K562 (cell line): Measurements from ENCODE around the gene C2orf92. TPM values are rescaled to one million over a fixed set of nuclear protein-coding genes. Genes with fewer than 3 reads are reported as not detected.

Source experiments
- ATAC-seq: fragments of 200-7000 bp; cut with Tn5 transposase; 3 replicates; pipeline ENCODE4 v1.9.1; 2020; ENCODE audit warnings: moderate library complexity
- BruUV-seq: library from RNA; stranded (reverse); fragments of 400-500 nt; replicated peaks from 2 replicates; lab custom pipeline; 2021; lab: Mats Ljungman, UMichigan
- CTCF ChIA-PET: fragments of 300-600 bp; formaldehyde crosslinking; extraction: SDS; loops from one replicate; lab custom pipeline; 2021; ENCODE audit warnings: low intra/inter-chr PET ratio; lab: Yijun Ruan, JAX
- POLR2A ChIA-PET: fragments of 300-600, 350-650 bp; sonication (Branson Sonifier 250); formaldehyde crosslinking; extraction: SDS; loops from one replicate; lab custom pipeline; 2021; ENCODE audit warnings: antibody characterized with exemption, inconsistent platforms; lab: Yijun Ruan, JAX
- DNase-seq, 4 experiments: peaks; one replicate each; pipeline versions ENCODE4 v3.0.0 to v3.0.0-alpha.2; 2011 to 2018; ENCODE audit warnings: low spot score in 3 of 4, mixed read lengths in 3 of 4; ENCODE audit errors: extremely low read depth in 1 of 4
- FAIRE-seq: peaks from 2 replicates; lab custom pipeline; 2011; peaks lifted over from hg19 to GRCh38; lab: Jason Lieb, UNC
- H2AFZ ChIP-seq: 2 replicates; pipeline ENCODE4 v1.6.0; 2011; ENCODE audit warnings: low read depth, low read length, control low read depth, inconsistent platforms
- H3K27ac ChIP-seq: fragments of 200-600 bp; 3 replicates; pipeline ENCODE4 v1.8.0; 2011; ENCODE audit warnings: low read depth, mild to moderate bottlenecking, control low read depth, inconsistent platforms, low read length, moderate library complexity, mixed read lengths; ENCODE audit errors: extremely low read depth
- H3K27me3 ChIP-seq, 2 experiments: fragments of 300-600 bp in 1 of 2; 2 replicates in 1 of 2; 3 replicates in 1 of 2; pipeline versions ENCODE4 v1.6.0 to v1.8.0; 2011; ENCODE audit warnings: inconsistent platforms in 2 of 2, low read length in 2 of 2, mild to moderate bottlenecking in 1 of 2, mixed read lengths in 1 of 2, moderate library complexity in 1 of 2; ENCODE audit not compliant: control insufficient read depth in 2 of 2, insufficient read depth in 2 of 2
- H3K36me3 ChIP-seq: fragments of 300-600 bp; 3 replicates; pipeline ENCODE4 v1.8.0; 2011; ENCODE audit warnings: mild to moderate bottlenecking, low read length, inconsistent platforms; ENCODE audit not compliant: control insufficient read depth, insufficient read depth
- H3K4me1 ChIP-seq, 2 experiments: fragments of 200-600 bp in 1 of 2; replicated peaks in 1 of 2; 2 replicates in 1 of 2; 3 replicates in 1 of 2; pipeline versions ENCODE4 v1.5.1 to v1.8.0; 2011; ENCODE audit warnings: inconsistent platforms in 2 of 2, low read length in 2 of 2, mild to moderate bottlenecking in 1 of 2, mixed read lengths in 1 of 2, moderate library complexity in 1 of 2; ENCODE audit not compliant: control insufficient read depth in 2 of 2, insufficient read depth in 2 of 2
- H3K4me2 ChIP-seq: 2 replicates; pipeline ENCODE4 v1.6.1; 2011; ENCODE audit warnings: low read length, control low read depth, inconsistent platforms, mixed read lengths; ENCODE audit not compliant: insufficient read depth
- H3K4me3 ChIP-seq: fragments of 200-600 bp; sonication (generic), shearing (Covaris generic); 2 replicates; pipeline ENCODE4 v1.5.1; 2016; ENCODE audit warnings: control low read depth, inconsistent platforms
- H3K79me2 ChIP-seq: fragments of 200-600 bp; 3 replicates; pipeline ENCODE4 v1.8.0; 2011; ENCODE audit warnings: low read length, inconsistent platforms; ENCODE audit not compliant: control insufficient read depth, insufficient read depth
- H3K9ac ChIP-seq, 2 experiments: 2 replicates each; pipeline versions ENCODE4 v1.6.0 to v1.6.1; 2011; ENCODE audit warnings: low read depth in 2 of 2, low read length in 2 of 2, control low read depth in 1 of 2, inconsistent platforms in 1 of 2, mild to moderate bottlenecking in 1 of 2, mixed read lengths in 1 of 2; ENCODE audit not compliant: insufficient read depth in 1 of 2
- H3K9me1 ChIP-seq: one replicate; pipeline ENCODE4 v1.6.0; 2011; ENCODE audit warnings: inconsistent platforms, mild to moderate bottlenecking, low read length, moderate library complexity; ENCODE audit not compliant: control insufficient read depth, insufficient read depth
- H3K9me3 ChIP-seq: replicated peaks from 2 replicates; pipeline ENCODE4 v1.5.1; 2011; ENCODE audit warnings: low read depth, low read length, inconsistent platforms; ENCODE audit not compliant: control insufficient read depth, insufficient read depth
- H4K20me1 ChIP-seq: replicated peaks from 2 replicates; pipeline ENCODE4 v1.6.1; 2011; ENCODE audit warnings: low read length, inconsistent platforms, mixed read lengths; ENCODE audit not compliant: control insufficient read depth, insufficient read depth
- ARID3A ChIP-seq: IDR thresholded peaks from 2 replicates; pipeline ENCODE4 v1.6.1; 2012; ENCODE audit warnings: low read depth, low read length, improper control_type of control experiment, borderline replicate concordance
- CREBBP ChIP-seq: IDR thresholded peaks from one replicate; pipeline ENCODE4 v1.6.1; 2012; ENCODE audit warnings: low read depth, mild to moderate bottlenecking, control low read depth, inconsistent platforms, low read length
- CTBP1 ChIP-seq: fragments of 450-650 bp; IDR thresholded peaks from 2 replicates; pipeline ENCODE4 v1.6.1; 2016; ENCODE audit warnings: borderline replicate concordance
- DIDO1 ChIP-seq: fragments of 450-650 bp; IDR thresholded peaks from 2 replicates; pipeline ENCODE4 v1.6.1; 2016; ENCODE audit warnings: low read depth, missing biosample characterization, missing genetic modification characterization
- ERF ChIP-seq: fragments of 450-650 bp; formaldehyde crosslinking; IDR thresholded peaks from 2 replicates; pipeline ENCODE4 v1.4.0; 2020; ENCODE audit warnings: mild to moderate bottlenecking, mixed read lengths
- FOXK2 ChIP-seq, 2 experiments: fragments of 450-650 bp; IDR thresholded peaks in 1 of 2; conservative IDR thresholded peaks in 1 of 2; 2 replicates each; pipeline ENCODE4 v1.6.1; 2016; ENCODE audit warnings: low read depth in 2 of 2, mild to moderate bottlenecking in 1 of 2
- HDAC3 ChIP-seq: fragments of 450-650 bp; IDR thresholded peaks from 2 replicates; pipeline ENCODE4 v1.6.1; 2018; ENCODE audit warnings: borderline replicate concordance, mild to moderate bottlenecking, moderate library complexity; ENCODE audit not compliant: partially characterized antibody
- HMG20A ChIP-seq: fragments of 450-650 bp; formaldehyde crosslinking; conservative IDR thresholded peaks from 2 replicates; pipeline ENCODE4 v1.4.0; 2020; ENCODE audit warnings: mild to moderate bottlenecking, mixed read lengths
- KDM5B ChIP-seq: fragments of 200-600 bp; sonication (generic); IDR thresholded peaks from 2 replicates; pipeline ENCODE4 v1.6.1; 2012; ENCODE audit warnings: low read depth, mild to moderate bottlenecking, moderate library complexity, low read length, control low read depth, inconsistent platforms; ENCODE audit not compliant: insufficient replicate concordance
- KHSRP ChIP-seq: fragments of 450-650 bp; IDR thresholded peaks from 2 replicates; pipeline ENCODE4 v1.6.1; 2017
- MTA3 ChIP-seq: fragments of 450-650 bp; formaldehyde crosslinking; IDR thresholded peaks from 2 replicates; pipeline ENCODE4 v1.6.1; 2017; ENCODE audit warnings: mild to moderate bottlenecking, borderline replicate concordance
- SLC30A9 ChIP-seq: fragments of 250-450 bp; sonication (Bioruptor Pico); IDR thresholded peaks from 2 replicates; pipeline ENCODE4 v1.8.0; 2022; ENCODE audit warnings: mild to moderate bottlenecking, moderate library complexity
- SRF ChIP-seq, 2 experiments: fragments of 250-450, 450-650 bp in 1 of 2; sonication (Bioruptor Pico) in 1 of 2; sonication (generic) in 1 of 2; formaldehyde crosslinking; IDR thresholded peaks; 2 replicates each; pipeline versions ENCODE4 v1.5.0 to v1.5.1; 2020 to 2022; ENCODE audit warnings: mild to moderate bottlenecking in 1 of 2, missing genetic modification reagents in 1 of 2
- WGBS: fragments of 100-300 bp; shearing (Covaris generic); methylation state at CpG from one replicate; pipeline ENCODE4 v1.1.6; 2016; ENCODE audit warnings: low coverage, mixed read lengths; ENCODE audit not compliant: insufficient coverage; ENCODE audit errors: missing lambda C conversion rate; 5-methylcytosine and 5-hydroxymethylcytosine counted together
- in situ Hi-C: fragments of 300-500 bp; cut with MboI; formaldehyde crosslinking; loops from 4 replicates; pipeline ENCODE4 v1.15.0; 2018; ENCODE audit warnings: inconsistent platforms, mixed read lengths
- intact Hi-C: fragments of 100-400 bp; cut with micrococcal nuclease; formaldehyde crosslinking; loops from 2 replicates; pipeline ENCODE4 v1.14.2; 2022
- polyA plus RNA-seq, 8 experiments: library from polyadenylated mRNA; depleted of rRNA in 4 of 8; stranded (reverse) in 5 of 8; unstranded in 3 of 8; fragments of >200 nt; fragmentation: Nextera tagmentation in 2 of 8; fragmentation: Illumina TruSeq in 1 of 8; extraction: Ambion mirVana in 2 of 8; extraction: Trizol in 1 of 8; gene quantifications; 2 replicates each; pipeline versions ENCODE4 v1.2.1 to v1.2.3, GENCODE V29; 2011 to 2014; ENCODE audit warnings: inconsistent platforms in 1 of 8, missing spikeins in 1 of 8
- total RNA-seq, 7 experiments: library from RNA; depleted of rRNA in 6 of 7; stranded (reverse); fragments of >200 nt in 6 of 7; fragmentation: Illumina TruSeq in 2 of 7; extraction: Trizol in 2 of 7; gene quantifications; 2 replicates each; pipeline versions ENCODE4 v1.2.1 to v1.2.3, GENCODE V29; 2011 to 2021; ENCODE audit warnings: low replicate concordance in 1 of 7
- TF ChIP-seq, protein P1 (sequence below), 2 experiments: fragments of 450-650 bp in 1 of 2; sonication (generic) in 1 of 2; formaldehyde crosslinking; conservative IDR thresholded peaks; 2 replicates each; pipeline versions ENCODE4 v1.4.0 to v1.8.1; 2020 to 2022; ENCODE audit warnings: mild to moderate bottlenecking in 1 of 2, missing genetic modification reagents in 1 of 2
- TF ChIP-seq, protein P2 (sequence below): fragments of 250-450 bp; sonication (Bioruptor Pico); IDR thresholded peaks from 2 replicates; pipeline ENCODE4 v1.5.0; 2022; ENCODE audit warnings: mild to moderate bottlenecking
- TF ChIP-seq, protein P3 (sequence below): fragments of 250-450 bp; sonication (Bioruptor Pico); IDR thresholded peaks from 2 replicates; pipeline ENCODE4 v1.4.0; 2020; ENCODE audit warnings: borderline replicate concordance

C2orf92 gene
- total and polyA plus RNA-seq, 9 of the 15 experiments (the other 6 are each of a cell fraction or from before 2014, with no cell fraction given), result 0.65 to 6.8 (median 3.6) TPM

DNA sequence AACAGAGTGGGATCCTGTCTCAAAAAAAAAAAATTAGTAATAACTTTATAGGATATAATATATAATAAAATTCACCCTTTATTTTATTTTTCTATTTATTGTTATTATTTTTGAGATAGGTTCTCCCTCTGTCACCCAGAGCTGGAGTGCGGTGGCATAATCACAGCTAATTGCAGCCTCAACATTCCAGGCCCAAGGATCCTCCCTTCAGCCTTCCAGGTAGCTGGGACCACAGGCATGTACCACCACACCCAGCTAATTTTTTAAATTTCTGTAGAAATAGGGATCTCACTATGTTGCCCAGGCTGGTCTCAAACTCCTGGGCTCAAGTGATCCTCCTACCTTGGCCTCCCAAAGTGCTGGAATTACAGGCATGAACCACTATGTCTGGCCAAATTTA is 958 bp downstream of the C2orf92 start (continued):
- TF ChIP-seq, protein P1, sequence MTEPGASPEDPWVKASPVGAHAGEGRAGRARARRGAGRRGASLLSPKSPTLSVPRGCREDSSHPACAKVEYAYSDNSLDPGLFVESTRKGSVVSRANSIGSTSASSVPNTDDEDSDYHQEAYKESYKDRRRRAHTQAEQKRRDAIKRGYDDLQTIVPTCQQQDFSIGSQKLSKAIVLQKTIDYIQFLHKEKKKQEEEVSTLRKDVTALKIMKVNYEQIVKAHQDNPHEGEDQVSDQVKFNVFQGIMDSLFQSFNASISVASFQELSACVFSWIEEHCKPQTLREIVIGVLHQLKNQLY (CRISPR knock-in tag; conservative IDR thresholded peaks at IDR 0.05), result no peak
- no peak for TF ChIP-seq SRF (CRISPR knock-in tag; IDR thresholded peaks at IDR 0.05)
- no peak for TF ChIP-seq FOXK2 (conservative IDR thresholded peaks at IDR 0.05 in 1 of 2, IDR thresholded peaks at IDR 0.05 in 1 of 2; ENCODE audit: low read depth in 2 of 2)

GRCh38 chr2:97671526-97671925 is 2.0 kb downstream of the C2orf92 start:
- Histone ChIP-seq H3K9me1 (no peaks in the 10 kb centered on the region), H3K9ac (no peak overlapping the region), H3K79me2 (no peaks in the 10 kb centered on the region), H3K4me2 (no peak overlapping the region), H3K4me1 (peaks cover 11 to 24% of the 10 kb centered on the region in 2 experiments), H3K4me3 (no peak overlapping the region), H3K27me3 (no peaks in the 10 kb centered on the region), H3K9me3 (no peaks in the 10 kb centered on the region), H3K36me3 (no peaks in the 10 kb centered on the region), H4K20me1 (no peaks in the 10 kb centered on the region), H2AFZ (no peak overlapping the region), H3K27ac (no peak overlapping the region)
- ChIA-PET POLR2A (no interaction called here), CTCF (no interaction called here)
- no peak for ATAC-seq
- BruUV-seq, result no TSS peak
- no peak for DNase-seq
- intact Hi-C loops (no loop called here), in situ Hi-C loops (no loop called here)
- 88% methylated on average over 7 of the region's 7 CpGs for WGBS
- no peak for FAIRE-seq
- no peak for TF ChIP-seq KDM5B
- TF ChIP-seq SLC30A9 (CRISPR knock-in tag), result no peak
- no peak for TF ChIP-seq CTBP1
- TF ChIP-seq, protein P2, sequence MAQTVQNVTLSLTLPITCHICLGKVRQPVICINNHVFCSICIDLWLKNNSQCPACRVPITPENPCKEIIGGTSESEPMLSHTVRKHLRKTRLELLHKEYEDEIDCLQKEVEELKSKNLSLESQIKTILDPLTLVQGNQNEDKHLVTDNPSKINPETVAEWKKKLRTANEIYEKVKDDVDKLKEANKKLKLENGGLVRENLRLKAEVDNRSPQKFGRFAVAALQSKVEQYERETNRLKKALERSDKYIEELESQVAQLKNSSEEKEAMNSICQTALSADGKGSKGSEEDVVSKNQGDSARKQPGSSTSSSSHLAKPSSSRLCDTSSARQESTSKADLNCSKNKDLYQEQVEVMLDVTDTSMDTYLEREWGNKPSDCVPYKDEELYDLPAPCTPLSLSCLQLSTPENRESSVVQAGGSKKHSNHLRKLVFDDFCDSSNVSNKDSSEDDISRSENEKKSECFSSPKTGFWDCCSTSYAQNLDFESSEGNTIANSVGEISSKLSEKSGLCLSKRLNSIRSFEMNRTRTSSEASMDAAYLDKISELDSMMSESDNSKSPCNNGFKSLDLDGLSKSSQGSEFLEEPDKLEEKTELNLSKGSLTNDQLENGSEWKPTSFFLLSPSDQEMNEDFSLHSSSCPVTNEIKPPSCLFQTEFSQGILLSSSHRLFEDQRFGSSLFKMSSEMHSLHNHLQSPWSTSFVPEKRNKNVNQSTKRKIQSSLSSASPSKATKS (CRISPR knock-in tag), result no peak
- no peak for TF ChIP-seq DIDO1 (tag)
- TF ChIP-seq CREBBP, result no peak
- TF ChIP-seq KHSRP, result no peak
- no peak for TF ChIP-seq HDAC3
- no peak for TF ChIP-seq ARID3A
- TF ChIP-seq ERF, result no peak
- no peak for TF ChIP-seq HMG20A (CRISPR knock-in tag)
- no peak for TF ChIP-seq MTA3
- TF ChIP-seq, protein P3, sequence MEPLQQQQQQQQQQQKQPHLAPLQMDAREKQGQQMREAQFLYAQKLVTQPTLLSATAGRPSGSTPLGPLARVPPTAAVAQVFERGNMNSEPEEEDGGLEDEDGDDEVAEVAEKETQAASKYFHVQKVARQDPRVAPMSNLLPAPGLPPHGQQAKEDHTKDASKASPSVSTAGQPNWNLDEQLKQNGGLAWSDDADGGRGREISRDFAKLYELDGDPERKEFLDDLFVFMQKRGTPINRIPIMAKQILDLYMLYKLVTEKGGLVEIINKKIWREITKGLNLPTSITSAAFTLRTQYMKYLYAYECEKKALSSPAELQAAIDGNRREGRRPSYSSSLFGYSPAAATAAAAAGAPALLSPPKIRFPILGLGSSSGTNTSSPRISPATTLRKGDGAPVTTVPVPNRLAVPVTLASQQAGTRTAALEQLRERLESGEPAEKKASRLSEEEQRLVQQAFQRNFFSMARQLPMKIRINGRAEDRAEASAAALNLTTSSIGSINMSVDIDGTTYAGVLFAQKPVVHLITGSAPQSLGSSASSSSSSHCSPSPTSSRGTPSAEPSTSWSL (CRISPR knock-in tag), result no peak
